HepG2 (cell line): ENCODE results near the gene CYBC1. TPM values are rescaled to one million over a fixed set of nuclear protein-coding genes. Genes with fewer than 3 reads are reported as not detected.

Experiments
- AGO2 ChIP-seq: fragments of 200-400 bp; formaldehyde crosslinking; optimal IDR thresholded peaks from 2 replicates; pipeline ENCODE3; 2017; ENCODE audit warnings: mild to moderate bottlenecking, low read depth, low read length, moderate library complexity
- CBFB ChIP-seq: sonication (generic); formaldehyde crosslinking; IDR thresholded peaks from 2 replicates; pipeline ENCODE4 v1.4.0; 2020; ENCODE audit warnings: missing genetic modification reagents
- EP300 ChIP-seq, 3 experiments: sonication (generic) in 1 of 3; formaldehyde crosslinking in 1 of 3; IDR thresholded peaks; 2 replicates each; pipeline versions ENCODE4 v1.5.1 to v1.6.1; 2011 to 2020; ENCODE audit warnings: low read depth in 2 of 3, low read length in 2 of 3, borderline replicate concordance in 1 of 3, improper control_type of control experiment in 1 of 3, mild to moderate bottlenecking in 1 of 3, missing genetic modification reagents in 1 of 3, moderate library complexity in 1 of 3
- FOSL2 ChIP-seq: sonication (generic); formaldehyde crosslinking; IDR thresholded peaks from 2 replicates; pipeline ENCODE4 v1.4.0; 2020; ENCODE audit warnings: missing genetic modification reagents
- HINFP ChIP-seq: sonication (generic); formaldehyde crosslinking; IDR thresholded peaks from 2 replicates; pipeline ENCODE4 v1.4.0; 2020; ENCODE audit warnings: low read depth, mild to moderate bottlenecking, missing genetic modification reagents
- MIER3 ChIP-seq: IDR thresholded peaks from 2 replicates; pipeline ENCODE4 v1.6.1; 2016; ENCODE audit warnings: missing compliant biosample characterization, borderline replicate concordance
- NRL ChIP-seq: sonication (generic); formaldehyde crosslinking; IDR thresholded peaks from 2 replicates; pipeline ENCODE4 v1.5.0; 2020; ENCODE audit warnings: missing genetic modification reagents, mild to moderate bottlenecking, moderate library complexity, borderline replicate concordance
- TCF7 ChIP-seq: sonication (generic); IDR thresholded peaks from 2 replicates; pipeline ENCODE4 v1.6.1; 2016; ENCODE audit warnings: antibody characterized with exemption, low read depth
- ZNF687 ChIP-seq: sonication (generic); formaldehyde crosslinking; IDR thresholded peaks from 2 replicates; pipeline ENCODE4 v1.5.1; 2020; ENCODE audit warnings: mild to moderate bottlenecking, missing genetic modification reagents, moderate library complexity
- ZNF780A ChIP-seq: sonication (generic); formaldehyde crosslinking; IDR thresholded peaks from 2 replicates; pipeline ENCODE4 v1.8.0; 2022; ENCODE audit warnings: mild to moderate bottlenecking, missing genetic modification reagents, moderate library complexity
- ZSCAN20 ChIP-seq: sonication (generic); formaldehyde crosslinking; IDR thresholded peaks from 2 replicates; pipeline ENCODE4 v1.4.0; 2020; ENCODE audit warnings: missing genetic modification reagents, mild to moderate bottlenecking, borderline replicate concordance
- polyA plus RNA-seq, 8 experiments: library from polyadenylated mRNA; depleted of rRNA in 3 of 8; stranded (reverse) in 7 of 8; unstranded in 1 of 8; fragments of >200 nt; fragmentation: Illumina TruSeq in 4 of 8; extraction: Trizol in 4 of 8; gene quantifications; 2 replicates each; pipeline versions ENCODE4 v1.2.1 to v1.2.3, GENCODE V29; 2011 to 2016; ENCODE audit warnings: low read depth in 4 of 8, missing spikeins in 1 of 8, mixed read lengths in 1 of 8; ENCODE audit not compliant: insufficient read depth in 1 of 8
- total RNA-seq, 5 experiments: library from RNA; depleted of rRNA; stranded (reverse); fragments of >200 nt; fragmentation: Illumina TruSeq; extraction: Trizol; gene quantifications; 2 replicates each; pipeline ENCODE4 v1.2.3, GENCODE V29; 2016; ENCODE audit warnings: low read depth in 1 of 5
- TF ChIP-seq, protein P1 (sequence below): sonication (generic); formaldehyde crosslinking; conservative IDR thresholded peaks from 2 replicates; pipeline ENCODE4 v1.4.0; 2020; ENCODE audit warnings: mild to moderate bottlenecking, missing genetic modification reagents, moderate library complexity
- TF ChIP-seq, protein P2 (sequence below): sonication (generic); formaldehyde crosslinking; IDR thresholded peaks from 2 replicates; pipeline ENCODE4 v1.8.1; 2022; ENCODE audit warnings: low read depth, mild to moderate bottlenecking, missing genetic modification reagents
- TF ChIP-seq, protein P3 (sequence below): sonication (generic); formaldehyde crosslinking; IDR thresholded peaks from 2 replicates; pipeline ENCODE4 v1.4.0; 2020; ENCODE audit warnings: missing genetic modification reagents

CYBC1 gene
- total and polyA plus RNA-seq, 2 of the 13 experiments (the other 11 are each of a cell fraction or from before 2014, with no cell fraction given), result 43.4 to 44.1 TPM

DNA sequence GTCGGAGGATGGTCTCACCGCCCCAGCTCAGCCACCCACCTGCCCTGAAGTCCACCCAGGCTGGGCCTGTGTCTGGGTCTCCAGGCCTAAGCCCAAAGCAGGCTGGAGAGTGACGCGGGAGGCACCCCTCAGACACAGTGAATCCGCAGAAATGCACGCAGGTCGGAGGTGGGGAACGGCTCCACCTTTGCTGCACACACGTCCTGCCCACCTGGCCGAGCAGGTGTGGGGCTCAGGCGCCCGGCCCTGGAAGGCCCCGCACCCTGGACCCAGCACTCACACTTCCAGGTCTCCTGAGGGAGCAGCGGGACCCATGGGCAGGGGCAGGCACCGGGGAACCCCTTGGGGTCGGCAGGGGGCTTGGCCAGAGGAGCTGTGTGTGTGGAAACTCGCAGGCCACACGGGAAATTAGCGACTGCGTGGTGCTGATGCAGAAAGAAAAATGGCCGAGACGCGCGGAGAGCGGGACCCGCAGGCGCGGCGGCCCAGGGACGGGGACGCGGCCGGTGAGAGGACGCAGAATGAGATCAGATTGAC lies 10.7 kb downstream of the CYBC1 start (continued):
- TF ChIP-seq ZNF780A (CRISPR knock-in tag) (no peak), AGO2 (peak; percentile 85), ZSCAN20 (CRISPR knock-in tag) (no peak), TCF7 (no peak), CBFB (no peak), MIER3 (no peak), NRL (CRISPR knock-in tag) (peak; percentile 50; the same call in 1 of the 2 replicates), EP300 (IDR thresholded peaks at IDR 0.05; ENCODE audit: low read depth in 2 of 2, low read length in 2 of 2) (no peak), EP300 (CRISPR knock-in tag; IDR thresholded peaks at IDR 0.05; ENCODE audit: borderline replicate concordance) (no peak), HINFP (CRISPR knock-in tag) (no peak), ZNF687 (no peak), FOSL2 (CRISPR knock-in tag) (no peak)
- TF ChIP-seq, protein P1, sequence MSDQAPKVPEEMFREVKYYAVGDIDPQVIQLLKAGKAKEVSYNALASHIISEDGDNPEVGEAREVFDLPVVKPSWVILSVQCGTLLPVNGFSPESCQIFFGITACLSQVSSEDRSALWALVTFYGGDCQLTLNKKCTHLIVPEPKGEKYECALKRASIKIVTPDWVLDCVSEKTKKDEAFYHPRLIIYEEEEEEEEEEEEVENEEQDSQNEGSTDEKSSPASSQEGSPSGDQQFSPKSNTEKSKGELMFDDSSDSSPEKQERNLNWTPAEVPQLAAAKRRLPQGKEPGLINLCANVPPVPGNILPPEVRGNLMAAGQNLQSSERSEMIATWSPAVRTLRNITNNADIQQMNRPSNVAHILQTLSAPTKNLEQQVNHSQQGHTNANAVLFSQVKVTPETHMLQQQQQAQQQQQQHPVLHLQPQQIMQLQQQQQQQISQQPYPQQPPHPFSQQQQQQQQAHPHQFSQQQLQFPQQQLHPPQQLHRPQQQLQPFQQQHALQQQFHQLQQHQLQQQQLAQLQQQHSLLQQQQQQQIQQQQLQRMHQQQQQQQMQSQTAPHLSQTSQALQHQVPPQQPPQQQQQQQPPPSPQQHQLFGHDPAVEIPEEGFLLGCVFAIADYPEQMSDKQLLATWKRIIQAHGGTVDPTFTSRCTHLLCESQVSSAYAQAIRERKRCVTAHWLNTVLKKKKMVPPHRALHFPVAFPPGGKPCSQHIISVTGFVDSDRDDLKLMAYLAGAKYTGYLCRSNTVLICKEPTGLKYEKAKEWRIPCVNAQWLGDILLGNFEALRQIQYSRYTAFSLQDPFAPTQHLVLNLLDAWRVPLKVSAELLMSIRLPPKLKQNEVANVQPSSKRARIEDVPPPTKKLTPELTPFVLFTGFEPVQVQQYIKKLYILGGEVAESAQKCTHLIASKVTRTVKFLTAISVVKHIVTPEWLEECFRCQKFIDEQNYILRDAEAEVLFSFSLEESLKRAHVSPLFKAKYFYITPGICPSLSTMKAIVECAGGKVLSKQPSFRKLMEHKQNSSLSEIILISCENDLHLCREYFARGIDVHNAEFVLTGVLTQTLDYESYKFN (CRISPR knock-in tag), result no peak
- TF ChIP-seq, protein P2, sequence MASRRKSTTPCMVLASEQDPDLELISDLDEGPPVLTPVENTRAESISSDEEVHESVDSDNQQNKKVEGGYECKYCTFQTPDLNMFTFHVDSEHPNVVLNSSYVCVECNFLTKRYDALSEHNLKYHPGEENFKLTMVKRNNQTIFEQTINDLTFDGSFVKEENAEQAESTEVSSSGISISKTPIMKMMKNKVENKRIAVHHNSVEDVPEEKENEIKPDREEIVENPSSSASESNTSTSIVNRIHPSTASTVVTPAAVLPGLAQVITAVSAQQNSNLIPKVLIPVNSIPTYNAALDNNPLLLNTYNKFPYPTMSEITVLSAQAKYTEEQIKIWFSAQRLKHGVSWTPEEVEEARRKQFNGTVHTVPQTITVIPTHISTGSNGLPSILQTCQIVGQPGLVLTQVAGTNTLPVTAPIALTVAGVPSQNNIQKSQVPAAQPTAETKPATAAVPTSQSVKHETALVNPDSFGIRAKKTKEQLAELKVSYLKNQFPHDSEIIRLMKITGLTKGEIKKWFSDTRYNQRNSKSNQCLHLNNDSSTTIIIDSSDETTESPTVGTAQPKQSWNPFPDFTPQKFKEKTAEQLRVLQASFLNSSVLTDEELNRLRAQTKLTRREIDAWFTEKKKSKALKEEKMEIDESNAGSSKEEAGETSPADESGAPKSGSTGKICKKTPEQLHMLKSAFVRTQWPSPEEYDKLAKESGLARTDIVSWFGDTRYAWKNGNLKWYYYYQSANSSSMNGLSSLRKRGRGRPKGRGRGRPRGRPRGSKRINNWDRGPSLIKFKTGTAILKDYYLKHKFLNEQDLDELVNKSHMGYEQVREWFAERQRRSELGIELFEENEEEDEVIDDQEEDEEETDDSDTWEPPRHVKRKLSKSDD (CRISPR knock-in tag), result no peak
- TF ChIP-seq, protein P3, sequence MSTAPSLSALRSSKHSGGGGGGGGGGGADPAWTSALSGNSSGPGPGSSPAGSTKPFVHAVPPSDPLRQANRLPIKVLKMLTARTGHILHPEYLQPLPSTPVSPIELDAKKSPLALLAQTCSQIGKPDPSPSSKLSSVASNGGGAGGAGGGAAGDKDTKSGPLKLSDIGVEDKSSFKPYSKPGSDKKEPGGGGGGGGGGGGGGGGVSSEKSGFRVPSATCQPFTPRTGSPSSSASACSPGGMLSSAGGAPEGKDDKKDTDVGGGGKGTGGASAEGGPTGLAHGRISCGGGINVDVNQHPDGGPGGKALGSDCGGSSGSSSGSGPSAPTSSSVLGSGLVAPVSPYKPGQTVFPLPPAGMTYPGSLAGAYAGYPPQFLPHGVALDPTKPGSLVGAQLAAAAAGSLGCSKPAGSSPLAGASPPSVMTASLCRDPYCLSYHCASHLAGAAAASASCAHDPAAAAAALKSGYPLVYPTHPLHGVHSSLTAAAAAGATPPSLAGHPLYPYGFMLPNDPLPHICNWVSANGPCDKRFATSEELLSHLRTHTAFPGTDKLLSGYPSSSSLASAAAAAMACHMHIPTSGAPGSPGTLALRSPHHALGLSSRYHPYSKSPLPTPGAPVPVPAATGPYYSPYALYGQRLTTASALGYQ (CRISPR knock-in tag), result no peak
